Endothelial cell (in vitro differentiated cells): ENCODE data around the gene CD276. TPM values are rescaled to one million over a fixed set of nuclear protein-coding genes. Genes with fewer than 3 reads are reported as not detected.

Experiments
- DNase-seq: peaks from one replicate; pipeline ENCODE4 v3.0.0; 2021; ENCODE audit warnings: low spot score
- H3K27ac Mint-ChIP-seq: one replicate; pipeline ENCODE4 v1.8.0; 2021; ENCODE audit warnings: mixed read lengths, inconsistent platforms; ENCODE audit not compliant: unreplicated experiment
- H3K27me3 Mint-ChIP-seq: one replicate; pipeline ENCODE4 v1.8.0; 2021; ENCODE audit warnings: mild to moderate bottlenecking, moderate library complexity, mixed read lengths, inconsistent platforms; ENCODE audit not compliant: unreplicated experiment
- H3K36me3 Mint-ChIP-seq: one replicate; pipeline ENCODE4 v1.8.0; 2021; ENCODE audit warnings: mild to moderate bottlenecking, low read depth, mixed read lengths, inconsistent platforms; ENCODE audit not compliant: unreplicated experiment
- H3K4me1 Mint-ChIP-seq: one replicate; pipeline ENCODE4 v1.8.0; 2021; ENCODE audit warnings: mild to moderate bottlenecking, mixed read lengths, inconsistent platforms; ENCODE audit not compliant: unreplicated experiment
- H3K4me3 Mint-ChIP-seq: one replicate; pipeline ENCODE4 v1.8.0; 2021; ENCODE audit warnings: mild to moderate bottlenecking, mixed read lengths, inconsistent platforms; ENCODE audit not compliant: unreplicated experiment
- H3K9me3 Mint-ChIP-seq: one replicate; pipeline ENCODE4 v1.8.0; 2021; ENCODE audit warnings: mixed read lengths, inconsistent platforms; ENCODE audit not compliant: unreplicated experiment
- CTCF ChIP-seq: fragments of 200-600 bp; sonication (generic); IDR thresholded peaks from one replicate; pipeline ENCODE4 v1.5.0; 2021; ENCODE audit warnings: antibody characterized with exemption; ENCODE audit not compliant: unreplicated experiment
- total RNA-seq: library from RNA; stranded (reverse); fragmentation: NEBNext Ultra II Directional; extraction: Animal tissue kit (Norgen Biotek cat#: 25700); gene quantifications from one replicate; pipeline ENCODE4 v1.2.1, GENCODE V29; 2021; ENCODE audit not compliant: unreplicated experiment

The CD276 gene
- total RNA-seq, 1 donor from 2014 or later: 552 TPM

- peaks cover 46% of the 10 kb centered on the region for H3K36me3 Mint-ChIP-seq
- H3K4me1 Mint-ChIP-seq: peaks cover 23% of the 10 kb centered on the region
- no peak overlapping the region for H3K4me3 Mint-ChIP-seq
- peaks cover 12% of the 10 kb centered on the region for H3K27me3 Mint-ChIP-seq
- DNase-seq: peak; percentile 73
- peak; percentile 54 for TF ChIP-seq CTCF
- H3K9me3 Mint-ChIP-seq: no peaks in the 10 kb centered on the region
- peak overlapping the region; percentile 48 for H3K27ac Mint-ChIP-seq
Observed at GRCh38 chr15:73704869-73705645, 20.9 kb downstream of the CD276 start.

GRCh38 chr15:73708691-73709090 lies 24.5 kb downstream of the CD276 start:
- Mint-ChIP-seq H3K36me3 (peaks cover 62% of the 10 kb centered on the region), H3K27ac (peak overlapping the region; percentile 74), H3K4me1 (peaks cover 35% of the 10 kb centered on the region), H3K9me3 (no peaks in the 10 kb centered on the region), H3K4me3 (peak overlapping the region; percentile 57), H3K27me3 (peaks cover 18% of the 10 kb centered on the region)
- no peak for DNase-seq
- TF ChIP-seq CTCF: no peak

GRCh38 chr15:73709241-73709640 lies 25.1 kb downstream of the CD276 start:
- Mint-ChIP-seq H3K27ac (no peak overlapping the region), H3K4me1 (peaks cover 35% of the 10 kb centered on the region), H3K9me3 (no peaks in the 10 kb centered on the region), H3K36me3 (peaks cover 63% of the 10 kb centered on the region), H3K4me3 (peak overlapping the region; percentile 57), H3K27me3 (peaks cover 18% of the 10 kb centered on the region)
- no peak for TF ChIP-seq CTCF
- no peak for DNase-seq

- H3K4me1 Mint-ChIP-seq: peaks cover 35% of the 10 kb centered on the region
- peaks cover 18% of the 10 kb centered on the region for H3K27me3 Mint-ChIP-seq
- no peak overlapping the region for H3K27ac Mint-ChIP-seq
- H3K4me3 Mint-ChIP-seq: no peak overlapping the region
- no peak for DNase-seq
- TF ChIP-seq CTCF: no peak
- H3K9me3 Mint-ChIP-seq: no peaks in the 10 kb centered on the region
- H3K36me3 Mint-ChIP-seq: peaks cover 63% of the 10 kb centered on the region
Observed at GRCh38 chr15:73709686-73710085, 25.5 kb downstream of the CD276 start.

GRCh38 chr15:73710321-73710720 lies 26.1 kb downstream of the CD276 start:
- H3K27ac Mint-ChIP-seq: peak overlapping the region; percentile 24
- no peak for DNase-seq
- H3K9me3 Mint-ChIP-seq: no peaks in the 10 kb centered on the region
- no peak for TF ChIP-seq CTCF
- H3K4me1 Mint-ChIP-seq: peaks cover 32% of the 10 kb centered on the region
- peaks cover 58% of the 10 kb centered on the region for H3K36me3 Mint-ChIP-seq
- H3K4me3 Mint-ChIP-seq: peak overlapping the region; percentile 24
- H3K27me3 Mint-ChIP-seq: peaks cover 18% of the 10 kb centered on the region
